HG02678 (cell line): ENCODE results near the gene IMMT.
"Not testable (repeated sequence)": the region's sequence is repeated elsewhere in the genome, so short reads cannot be mapped to it uniquely, and the experiment has no call there.

Experiments used
- ATAC-seq: cut with Tn5 transposase; IDR thresholded peaks from one replicate; pipeline ENCODE4 v1.9.1; 2021; ENCODE audit warnings: mild to moderate bottlenecking, moderate library complexity; ENCODE audit not compliant: unreplicated experiment

The IMMT gene

GRCh38 chr2:86202336-86202692, 7.1 kb upstream of the IMMT start:
- ATAC-seq: no peak

- no peak for ATAC-seq
Measured at GRCh38 chr2:86201671-86202335, 6.5 kb upstream of the IMMT start.

GRCh38 chr2:86200564-86200963, 5.3 kb upstream of the IMMT start:
- not testable (repeated sequence) for ATAC-seq

GRCh38 chr2:86199834-86200177, 4.5 kb upstream of the IMMT start:
- ATAC-seq: no peak

GRCh38 chr2:86195808-86196387, 636 bp upstream of the IMMT start:
- ATAC-seq: no peak

- ATAC-seq: no peak
Measured at GRCh38 chr2:86194751-86195054, 559 bp downstream of the IMMT start.

- ATAC-seq: no peak
Measured at GRCh38 chr2:86193901-86194567, 1.2 kb downstream of the IMMT start.

GRCh38 chr2:86189782-86190416, 5.4 kb downstream of the IMMT start:
- no peak for ATAC-seq

- ATAC-seq: no peak
Measured at GRCh38 chr2:86186431-86186830, 8.8 kb downstream of the IMMT start.

- no peak for ATAC-seq
Measured at GRCh38 chr2:86185517-86186212, 9.6 kb downstream of the IMMT start.

GRCh38 chr2:86176597-86176996, 18.7 kb downstream of the IMMT start:
- no peak for ATAC-seq

- ATAC-seq: no peak
Measured at GRCh38 chr2:86175828-86176227, 19.4 kb downstream of the IMMT start.

GRCh38 chr2:86174445-86174844, 20.8 kb downstream of the IMMT start:
- no peak for ATAC-seq

GRCh38 chr2:86172610-86173009, 22.7 kb downstream of the IMMT start:
- ATAC-seq: no peak

GRCh38 chr2:86171295-86171694, 24.0 kb downstream of the IMMT start:
- ATAC-seq: no peak

- ATAC-seq: no peak
Measured at GRCh38 chr2:86170449-86170848, 24.8 kb downstream of the IMMT start.

- ATAC-seq: no peak
Measured at GRCh38 chr2:86160156-86160952, 34.9 kb downstream of the IMMT start.

GRCh38 chr2:86158286-86158685, 37.0 kb downstream of the IMMT start:
- no peak for ATAC-seq

GRCh38 chr2:86157009-86157556, 38.2 kb downstream of the IMMT start:
- no peak for ATAC-seq

GRCh38 chr2:86150502-86150901, 44.8 kb downstream of the IMMT start:
- no peak for ATAC-seq

- no peak for ATAC-seq
Measured at GRCh38 chr2:86147793-86148192, 47.5 kb downstream of the IMMT start.
